ENCODE measurements around the gene MID1.

MID1 gene

GRCh38 chrX:10620121-10620699, at the start of gene MID1:
TSS of gene MID1 (minus strand) at chrX:10620585. CDS start at chrX:10567547, 53,038 bp downstream.
- DNase-seq = peak; percentile 2

- DNase-seq = no peak
Measured at GRCh38 chrX:10667143-10667542, 46.8 kb upstream of the MID1 start.

GRCh38 chrX:10666102-10666501, 45.7 kb upstream of the MID1 start:
- no peak for DNase-seq

- no peak for DNase-seq
Measured at GRCh38 chrX:10665681-10666080, 45.3 kb upstream of the MID1 start.

GRCh38 chrX:10660171-10660570, 39.8 kb upstream of the MID1 start:
- DNase-seq = no peak

GRCh38 chrX:10656214-10656613, 35.8 kb upstream of the MID1 start:
- DNase-seq = no peak

GRCh38 chrX:10654960-10655359, 34.6 kb upstream of the MID1 start:
- DNase-seq = no peak

- no peak for DNase-seq
Measured at GRCh38 chrX:10653302-10653701, 32.9 kb upstream of the MID1 start.

GRCh38 chrX:10649265-10649664, 28.9 kb upstream of the MID1 start:
- no peak for DNase-seq

GRCh38 chrX:10648614-10649013, 28.2 kb upstream of the MID1 start:
- no peak for DNase-seq

GRCh38 chrX:10636851-10637250, 16.5 kb upstream of the MID1 start:
- no peak for DNase-seq

GRCh38 chrX:10636337-10636736, 16.0 kb upstream of the MID1 start:
- DNase-seq = no peak

- no peak for DNase-seq
Measured at GRCh38 chrX:10634392-10635161, 14.2 kb upstream of the MID1 start.

GRCh38 chrX:10633722-10634121, 13.3 kb upstream of the MID1 start:
- no peak for DNase-seq

GRCh38 chrX:10631416-10632145, 11.2 kb upstream of the MID1 start:
- DNase-seq = no peak

GRCh38 chrX:10630320-10630719, 9.9 kb upstream of the MID1 start:
- DNase-seq = no peak

- no peak for DNase-seq
Measured at GRCh38 chrX:10629905-10630304, 9.5 kb upstream of the MID1 start.

GRCh38 chrX:10628906-10629305, 8.5 kb upstream of the MID1 start:
- no peak for DNase-seq

- no peak for DNase-seq
Measured at GRCh38 chrX:10622197-10622596, 1.8 kb upstream of the MID1 start.

- no peak for DNase-seq
Measured at GRCh38 chrX:10619425-10620046, 849 bp downstream of the MID1 start.

- no peak for DNase-seq
Measured at GRCh38 chrX:10618961-10619360, 1.4 kb downstream of the MID1 start.

GRCh38 chrX:10617999-10618351, 2.4 kb downstream of the MID1 start:
- DNase-seq = no peak

GRCh38 chrX:10617186-10617998, 3.0 kb downstream of the MID1 start:
- DNase-seq = no peak

Measured in activated CD4-positive, alpha-beta T cell treated with anti-CD3 and anti-CD28 coated beads, Interleukin-10, Interleukin-2, amounts not matched to agents 100 ng/mL and 50 ng/mL, durations not matched to agents 16 hours and 8 hours (primary cell).